Measurements from ENCODE around the gene HDAC5.

DNA sequence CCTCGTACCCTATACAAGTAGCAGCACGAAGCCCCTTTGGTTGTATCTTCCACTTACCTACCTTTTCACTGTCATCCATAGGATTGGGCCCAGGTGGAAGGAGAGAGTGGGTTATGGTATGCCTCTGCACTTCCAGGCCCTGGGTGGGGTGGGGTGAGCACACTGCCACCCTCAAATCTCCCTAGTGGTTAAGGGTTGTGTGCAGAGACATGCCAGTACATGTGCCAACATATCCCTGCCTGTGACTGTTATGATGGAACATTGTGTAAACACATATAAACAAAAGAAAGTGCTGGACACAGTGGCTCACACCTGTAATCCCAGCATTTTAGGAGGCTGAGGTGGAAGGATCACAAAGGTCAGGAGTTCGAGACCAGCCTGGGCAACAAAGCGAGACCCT is 29.4 kb upstream of the HDAC5 start:
- TF ChIP-seq CTCF (IDR thresholded peaks at IDR 0.05) = no peak
- TF ChIP-seq POLR2A (IDR thresholded peaks at IDR 0.05) = no peak
